ENCODE results near the gene PML.

Gene PML

DNA sequence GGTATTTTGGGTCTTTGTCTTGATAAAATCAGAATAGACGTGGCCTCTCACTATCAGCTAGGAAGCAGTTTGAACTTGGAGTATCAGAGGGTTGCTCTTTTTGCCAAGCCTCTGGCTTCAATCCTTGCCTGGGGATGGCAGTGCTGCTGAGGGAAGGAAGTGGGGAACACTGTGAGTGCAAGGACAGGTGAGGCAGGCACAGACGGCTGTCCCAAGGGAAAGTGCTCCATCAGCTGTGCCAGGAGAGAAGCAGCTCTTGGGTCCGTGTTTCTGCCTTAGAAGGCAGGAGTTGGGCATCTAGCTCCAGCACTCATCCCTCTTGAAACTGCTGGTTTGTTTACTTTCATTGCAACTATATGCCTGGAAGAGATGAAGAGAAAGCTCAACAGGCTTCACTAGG is 33.2 kb downstream of the PML start:
- no peak overlapping the region for H2BK5ac ChIP-seq (ENCODE audit: low read length)
- H3K9ac ChIP-seq (ENCODE audit: low read length), result no peak overlapping the region
- no peaks in the 10 kb centered on the region for H3K79me2 ChIP-seq (ENCODE audit: control insufficient read depth, insufficient read depth, low read length)
- WGBS (ENCODE audit: extremely low coverage, insufficient coverage, low lambda C conversion rate), result no CpG with 5 or more reads among the region's 3 CpGs
- no peak for DNase-seq
- no peak overlapping the region for H3K23ac ChIP-seq (ENCODE audit: low read length)
- no peak overlapping the region for H2BK120ac ChIP-seq (ENCODE audit: low read depth, low read length)
- no peak overlapping the region for H2BK15ac ChIP-seq (replicated peaks; ENCODE audit: low read depth)
- no peaks in the 10 kb centered on the region for H3K4me1 ChIP-seq (ENCODE audit: control insufficient read depth, low read depth, low read length)
- no peaks in the 10 kb centered on the region for H3K79me1 ChIP-seq (ENCODE audit: low read length)
- H3K18ac ChIP-seq (ENCODE audit: low read length), result no peak overlapping the region
- no peak overlapping the region for H3K56ac ChIP-seq (ENCODE audit: low read length)
- no peak overlapping the region for H2AK5ac ChIP-seq (ENCODE audit: low read length)
- H3K27ac ChIP-seq (ENCODE audit: low read depth, low read length), result no peak overlapping the region
- no peaks in the 10 kb centered on the region for H3K27me3 ChIP-seq (ENCODE audit: insufficient read depth, low read length, poor library complexity)
- H4K5ac ChIP-seq (ENCODE audit: low read length), result no peak overlapping the region
- no peak overlapping the region for H3K4me3 ChIP-seq (ENCODE audit: low read length)
- no peaks in the 10 kb centered on the region for H3K36me3 ChIP-seq (ENCODE audit: control insufficient read depth, insufficient read depth, low read length)
- no peak overlapping the region for H3K4me2 ChIP-seq (ENCODE audit: low read length)
- no peak overlapping the region for H4K8ac ChIP-seq (ENCODE audit: low read depth, low read length)
- H3K4ac ChIP-seq (ENCODE audit: low read depth, low read length), result no peak overlapping the region

DNA sequence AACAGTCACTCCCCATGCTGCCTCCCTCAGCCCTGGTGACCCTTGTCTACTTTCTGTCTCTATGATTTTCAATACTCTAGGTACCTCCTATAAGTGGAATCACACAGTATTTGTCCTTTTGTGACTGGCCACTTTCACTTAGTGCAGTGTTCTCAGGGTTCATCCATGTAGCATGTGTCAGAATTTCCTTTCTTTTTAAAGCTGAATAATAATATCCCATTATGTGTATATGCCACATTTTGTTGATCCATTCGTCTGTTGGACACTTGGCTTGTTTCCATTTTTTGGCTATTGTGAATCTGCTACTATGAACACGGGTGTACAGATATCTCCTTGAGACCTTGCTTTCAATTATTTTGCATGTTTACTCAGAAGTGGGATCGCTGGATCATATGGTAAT is 34.1 kb downstream of the PML start:
- no peak overlapping the region for H4K8ac ChIP-seq (ENCODE audit: low read depth, low read length)
- no peak overlapping the region for H3K4me3 ChIP-seq (ENCODE audit: low read length)
- no peak overlapping the region for H3K4me2 ChIP-seq (ENCODE audit: low read length)
- H2AK5ac ChIP-seq (ENCODE audit: low read length), result no peak overlapping the region
- no peak overlapping the region for H3K18ac ChIP-seq (ENCODE audit: low read length)
- H3K23ac ChIP-seq (ENCODE audit: low read length), result no peak overlapping the region
- no peak overlapping the region for H3K27ac ChIP-seq (ENCODE audit: low read depth, low read length)
- no peaks in the 10 kb centered on the region for H3K4me1 ChIP-seq (ENCODE audit: control insufficient read depth, low read depth, low read length)
- no CpG with 5 or more reads among the region's 3 CpGs for WGBS (ENCODE audit: extremely low coverage, insufficient coverage, low lambda C conversion rate)
- H3K27me3 ChIP-seq (ENCODE audit: insufficient read depth, low read length, poor library complexity), result no peaks in the 10 kb centered on the region
- no peak overlapping the region for H2BK15ac ChIP-seq (replicated peaks; ENCODE audit: low read depth)
- H2BK5ac ChIP-seq (ENCODE audit: low read length), result no peak overlapping the region
- H3K79me1 ChIP-seq (ENCODE audit: low read length), result no peaks in the 10 kb centered on the region
- no peak overlapping the region for H2BK120ac ChIP-seq (ENCODE audit: low read depth, low read length)
- H3K56ac ChIP-seq (ENCODE audit: low read length), result no peak overlapping the region
- DNase-seq, result no peak
- H4K5ac ChIP-seq (ENCODE audit: low read length), result no peak overlapping the region
- no peaks in the 10 kb centered on the region for H3K79me2 ChIP-seq (ENCODE audit: control insufficient read depth, insufficient read depth, low read length)
- H3K36me3 ChIP-seq (ENCODE audit: control insufficient read depth, insufficient read depth, low read length), result peaks cover under 1% of the 10 kb centered on the region
- no peak overlapping the region for H3K9ac ChIP-seq (ENCODE audit: low read length)
- no peak overlapping the region for H3K4ac ChIP-seq (ENCODE audit: low read depth, low read length)

DNA sequence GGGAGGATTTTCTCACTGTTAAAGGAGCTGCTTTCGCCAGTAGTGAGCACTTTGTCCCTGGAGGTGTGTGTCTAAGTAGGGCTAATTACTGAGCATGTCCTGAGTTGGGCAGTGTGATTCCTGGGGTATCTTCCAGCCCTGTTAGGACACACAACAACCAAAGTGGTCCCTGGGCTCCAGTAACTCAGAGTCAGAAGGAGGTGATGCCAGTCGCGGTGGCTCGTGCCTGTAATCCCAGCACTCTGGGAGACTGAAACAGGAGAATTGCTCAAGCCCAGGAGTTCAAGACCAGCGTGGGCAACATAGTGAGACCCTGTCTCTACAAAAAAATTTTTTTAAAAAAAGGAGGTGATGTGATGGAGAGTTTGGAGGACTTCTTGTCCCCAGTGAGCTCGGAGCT is 37.5 kb downstream of the PML start:
- H3K79me2 ChIP-seq (ENCODE audit: control insufficient read depth, insufficient read depth, low read length), result no peaks in the 10 kb centered on the region
- DNase-seq, result no peak
- H4K8ac ChIP-seq (ENCODE audit: low read depth, low read length), result no peak overlapping the region
- H2BK5ac ChIP-seq (ENCODE audit: low read length), result no peak overlapping the region
- WGBS (ENCODE audit: extremely low coverage, insufficient coverage, low lambda C conversion rate), result no CpG with 5 or more reads among the region's 6 CpGs
- no peak overlapping the region for H3K4ac ChIP-seq (ENCODE audit: low read depth, low read length)
- no peak overlapping the region for H2BK15ac ChIP-seq (replicated peaks; ENCODE audit: low read depth)
- H3K79me1 ChIP-seq (ENCODE audit: low read length), result no peaks in the 10 kb centered on the region
- no peak overlapping the region for H4K5ac ChIP-seq (ENCODE audit: low read length)
- H2AK5ac ChIP-seq (ENCODE audit: low read length), result no peak overlapping the region
- no peak overlapping the region for H3K18ac ChIP-seq (ENCODE audit: low read length)
- H3K27ac ChIP-seq (ENCODE audit: low read depth, low read length), result no peak overlapping the region
- H2BK120ac ChIP-seq (ENCODE audit: low read depth, low read length), result no peak overlapping the region
- no peaks in the 10 kb centered on the region for H3K4me1 ChIP-seq (ENCODE audit: control insufficient read depth, low read depth, low read length)
- peaks cover 2% of the 10 kb centered on the region for H3K36me3 ChIP-seq (ENCODE audit: control insufficient read depth, insufficient read depth, low read length)
- H3K56ac ChIP-seq (ENCODE audit: low read length), result no peak overlapping the region
- H3K27me3 ChIP-seq (ENCODE audit: insufficient read depth, low read length, poor library complexity), result no peaks in the 10 kb centered on the region
- H3K4me3 ChIP-seq (ENCODE audit: low read length), result no peak overlapping the region
- no peak overlapping the region for H3K4me2 ChIP-seq (ENCODE audit: low read length)
- no peak overlapping the region for H3K23ac ChIP-seq (ENCODE audit: low read length)
- no peak overlapping the region for H3K9ac ChIP-seq (ENCODE audit: low read length)

DNA sequence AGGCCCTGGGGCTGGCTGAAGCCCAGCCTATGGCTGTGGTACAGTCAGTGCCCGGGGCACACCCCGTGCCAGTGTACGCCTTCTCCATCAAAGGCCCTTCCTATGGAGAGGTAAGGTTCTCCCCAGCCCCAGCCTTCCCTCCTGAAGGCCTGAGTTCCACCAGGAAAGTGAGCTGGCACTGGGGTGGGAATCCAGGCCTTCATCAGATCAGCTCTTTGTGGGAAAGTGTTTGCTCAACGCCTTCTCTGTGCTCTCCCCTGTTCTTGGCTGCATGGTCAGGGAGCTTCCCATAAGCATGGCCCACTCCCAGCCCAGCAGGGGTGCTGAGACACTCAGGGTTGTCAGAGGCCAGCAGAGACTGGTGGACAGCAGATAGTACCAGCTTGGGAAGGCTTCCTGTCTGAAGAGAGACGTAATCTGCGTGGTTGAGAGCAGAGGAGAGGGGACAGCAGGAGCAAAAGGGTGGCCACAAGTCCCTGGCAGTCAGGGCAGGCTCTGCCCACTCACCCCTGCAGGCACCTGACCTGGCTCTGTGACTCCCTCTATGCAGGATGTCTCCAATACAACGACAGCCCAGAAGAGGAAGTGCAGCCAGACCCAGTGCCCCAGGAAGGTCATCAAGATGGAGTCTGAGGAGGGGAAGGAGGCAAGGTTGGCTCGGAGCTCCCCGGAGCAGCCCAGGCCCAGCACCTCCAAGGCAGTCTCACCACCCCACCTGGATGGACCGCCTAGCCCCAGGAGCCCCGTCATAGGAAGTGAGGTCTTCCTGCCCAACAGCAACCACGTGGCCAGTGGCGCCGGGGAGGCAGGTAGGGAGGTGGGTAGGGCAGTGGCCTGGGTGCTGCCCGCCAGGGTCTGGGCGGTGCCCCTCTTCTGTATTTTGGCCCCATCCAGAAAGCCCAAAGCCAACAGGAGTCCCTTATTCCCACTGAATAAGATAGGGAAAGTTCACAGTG is 38.4 kb downstream of the PML start:
- Histone ChIP-seq H3K4me2 (ENCODE audit: low read length) (no peak overlapping the region), H3K4ac (ENCODE audit: low read depth, low read length) (no peak overlapping the region), H3K4me3 (ENCODE audit: low read length) (no peak overlapping the region), H2BK5ac (ENCODE audit: low read length) (no peak overlapping the region), H3K4me1 (ENCODE audit: control insufficient read depth, low read depth, low read length) (no peaks in the 10 kb centered on the region), H3K27ac (ENCODE audit: low read depth, low read length) (no peak overlapping the region), H2AK5ac (ENCODE audit: low read length) (no peak overlapping the region), H3K79me2 (ENCODE audit: control insufficient read depth, insufficient read depth, low read length) (no peaks in the 10 kb centered on the region), H3K56ac (ENCODE audit: low read length) (no peak overlapping the region), H3K27me3 (ENCODE audit: insufficient read depth, low read length, poor library complexity) (no peaks in the 10 kb centered on the region), H4K8ac (ENCODE audit: low read depth, low read length) (no peak overlapping the region), H3K18ac (ENCODE audit: low read length) (no peak overlapping the region), H3K23ac (ENCODE audit: low read length) (no peak overlapping the region), H3K36me3 (ENCODE audit: control insufficient read depth, insufficient read depth, low read length) (peaks cover 2% of the 10 kb centered on the region), H3K79me1 (ENCODE audit: low read length) (no peaks in the 10 kb centered on the region), H2BK120ac (ENCODE audit: low read depth, low read length) (no peak overlapping the region), H3K9ac (ENCODE audit: low read length) (no peak overlapping the region), H2BK15ac (replicated peaks; ENCODE audit: low read depth) (no peak overlapping the region), H4K5ac (ENCODE audit: low read length) (no peak overlapping the region)
- no CpG with 5 or more reads among the region's 16 CpGs for WGBS (ENCODE audit: extremely low coverage, insufficient coverage, low lambda C conversion rate)
- DNase-seq, result no peak

DNA sequence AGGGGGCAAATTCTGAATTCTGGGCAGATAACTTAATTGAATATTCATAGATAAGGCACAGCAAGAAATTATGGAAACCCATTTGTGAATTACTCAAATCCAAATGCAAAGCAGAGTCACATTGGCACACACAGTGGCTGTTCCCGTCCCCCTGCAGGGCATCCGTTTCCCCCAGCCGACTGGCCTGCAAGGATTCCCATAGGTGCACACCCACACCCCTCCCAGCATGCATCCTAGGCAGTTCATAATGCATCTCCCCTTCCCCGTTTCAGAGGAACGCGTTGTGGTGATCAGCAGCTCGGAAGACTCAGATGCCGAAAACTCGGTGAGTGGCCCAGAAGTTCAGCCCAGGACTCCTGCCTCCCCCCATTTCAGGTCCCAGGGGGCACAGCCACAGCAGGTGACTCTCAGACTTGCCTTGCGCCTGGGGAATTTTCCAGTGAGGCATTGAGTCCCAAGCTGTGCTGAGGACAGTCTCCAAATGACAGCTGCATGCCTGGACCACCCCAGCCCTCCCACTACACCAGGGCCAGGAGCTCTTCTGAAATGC is 39.8 kb downstream of the PML start:
- Histone ChIP-seq H3K79me1 (ENCODE audit: low read length) (no peaks in the 10 kb centered on the region), H3K18ac (ENCODE audit: low read length) (no peak overlapping the region), H3K9ac (ENCODE audit: low read length) (no peak overlapping the region), H3K4me2 (ENCODE audit: low read length) (no peak overlapping the region), H3K4ac (ENCODE audit: low read depth, low read length) (no peak overlapping the region), H3K23ac (ENCODE audit: low read length) (no peak overlapping the region), H3K27ac (ENCODE audit: low read depth, low read length) (no peak overlapping the region), H3K27me3 (ENCODE audit: insufficient read depth, low read length, poor library complexity) (no peaks in the 10 kb centered on the region), H2AK5ac (ENCODE audit: low read length) (no peak overlapping the region), H4K5ac (ENCODE audit: low read length) (no peak overlapping the region), H4K8ac (ENCODE audit: low read depth, low read length) (no peak overlapping the region), H3K4me1 (ENCODE audit: control insufficient read depth, low read depth, low read length) (no peaks in the 10 kb centered on the region), H3K56ac (ENCODE audit: low read length) (no peak overlapping the region), H2BK5ac (ENCODE audit: low read length) (no peak overlapping the region), H2BK120ac (ENCODE audit: low read depth, low read length) (no peak overlapping the region), H2BK15ac (replicated peaks; ENCODE audit: low read depth) (no peak overlapping the region), H3K36me3 (ENCODE audit: control insufficient read depth, insufficient read depth, low read length) (peaks cover 2% of the 10 kb centered on the region), H3K79me2 (ENCODE audit: control insufficient read depth, insufficient read depth, low read length) (no peaks in the 10 kb centered on the region), H3K4me3 (ENCODE audit: low read length) (no peak overlapping the region)
- no CpG with 5 or more reads among the region's 10 CpGs for WGBS (ENCODE audit: extremely low coverage, insufficient coverage, low lambda C conversion rate)
- DNase-seq, result no peak
